HepG2 (cell line): Measurements from ENCODE around the gene TMBIM1. TPM values are rescaled to one million over a fixed set of nuclear protein-coding genes. Genes with fewer than 3 reads are reported as not detected.

Experiments
- HMGA1 ChIP-seq: sonication (generic); formaldehyde crosslinking; conservative IDR thresholded peaks from 2 replicates; pipeline ENCODE4 v1.4.0; 2020; ENCODE audit warnings: missing genetic modification reagents
- KDM2A ChIP-seq: sonication (generic); formaldehyde crosslinking; IDR thresholded peaks from 2 replicates; pipeline ENCODE4 v1.4.0; 2020; ENCODE audit warnings: low read depth, missing genetic modification reagents, borderline replicate concordance
- NFKBIZ ChIP-seq: IDR thresholded peaks from 2 replicates; pipeline ENCODE4 v1.6.1; 2018; ENCODE audit warnings: missing genetic modification reagents, missing compliant biosample characterization
- PHB2 ChIP-seq: fragments of 450-650 bp; IDR thresholded peaks from 2 replicates; pipeline ENCODE4 v1.6.1; 2018; ENCODE audit not compliant: partially characterized antibody
- SALL1 ChIP-seq: sonication (generic); formaldehyde crosslinking; IDR thresholded peaks from 2 replicates; pipeline ENCODE4 v1.8.0; 2022; ENCODE audit warnings: mild to moderate bottlenecking, missing genetic modification reagents
- ZNF24 ChIP-seq: fragments of 450-650 bp; IDR thresholded peaks from 2 replicates; pipeline ENCODE4 v1.6.1; 2017; ENCODE audit warnings: antibody characterized with exemption, mild to moderate bottlenecking
- ZNF501 ChIP-seq: sonication (generic); formaldehyde crosslinking; IDR thresholded peaks from 2 replicates; pipeline ENCODE4 v1.5.1; 2020; ENCODE audit warnings: mild to moderate bottlenecking, moderate library complexity, missing genetic modification reagents
- ZNF569 ChIP-seq: sonication (generic); formaldehyde crosslinking; IDR thresholded peaks from 2 replicates; pipeline ENCODE4 v1.5.0; 2020; ENCODE audit warnings: mild to moderate bottlenecking, missing genetic modification reagents, moderate library complexity, borderline replicate concordance
- ZNF761 ChIP-seq: sonication (generic); formaldehyde crosslinking; conservative IDR thresholded peaks from 2 replicates; pipeline ENCODE4 v1.4.0; 2020; ENCODE audit warnings: mild to moderate bottlenecking, missing genetic modification reagents
- polyA plus RNA-seq, 8 experiments: library from polyadenylated mRNA; depleted of rRNA in 3 of 8; stranded (reverse) in 7 of 8; unstranded in 1 of 8; fragments of >200 nt; fragmentation: Illumina TruSeq in 4 of 8; extraction: Trizol in 4 of 8; gene quantifications; 2 replicates each; pipeline versions ENCODE4 v1.2.1 to v1.2.3, GENCODE V29; 2011 to 2016; ENCODE audit warnings: low read depth in 4 of 8, missing spikeins in 1 of 8, mixed read lengths in 1 of 8; ENCODE audit not compliant: insufficient read depth in 1 of 8
- total RNA-seq, 5 experiments: library from RNA; depleted of rRNA; stranded (reverse); fragments of >200 nt; fragmentation: Illumina TruSeq; extraction: Trizol; gene quantifications; 2 replicates each; pipeline ENCODE4 v1.2.3, GENCODE V29; 2016; ENCODE audit warnings: low read depth in 1 of 5
- TF ChIP-seq, protein P1 (sequence below): sonication (generic); formaldehyde crosslinking; IDR thresholded peaks from one replicate; pipeline ENCODE4 v1.5.1; 2020; ENCODE audit warnings: mild to moderate bottlenecking, missing genetic modification reagents; ENCODE audit errors: not compliant biosample characterization
- TF ChIP-seq, protein P2 (sequence below): sonication (generic); formaldehyde crosslinking; conservative IDR thresholded peaks from 2 replicates; pipeline ENCODE4 v1.4.0; 2020; ENCODE audit warnings: missing genetic modification reagents
- TF ChIP-seq, protein P3 (sequence below): sonication (generic); formaldehyde crosslinking; IDR thresholded peaks from 2 replicates; pipeline ENCODE4 v1.5.1; 2020; ENCODE audit warnings: missing genetic modification reagents, mild to moderate bottlenecking, borderline replicate concordance
- TF ChIP-seq, protein P4 (sequence below): sonication (generic); formaldehyde crosslinking; IDR thresholded peaks from 2 replicates; pipeline ENCODE4 v1.4.0; 2020; ENCODE audit warnings: mild to moderate bottlenecking, missing genetic modification reagents

TMBIM1 gene
- total and polyA plus RNA-seq, 2 of the 13 experiments (the other 11 are each of a cell fraction or from before 2014, with no cell fraction given) = 127 to 139 TPM

DNA sequence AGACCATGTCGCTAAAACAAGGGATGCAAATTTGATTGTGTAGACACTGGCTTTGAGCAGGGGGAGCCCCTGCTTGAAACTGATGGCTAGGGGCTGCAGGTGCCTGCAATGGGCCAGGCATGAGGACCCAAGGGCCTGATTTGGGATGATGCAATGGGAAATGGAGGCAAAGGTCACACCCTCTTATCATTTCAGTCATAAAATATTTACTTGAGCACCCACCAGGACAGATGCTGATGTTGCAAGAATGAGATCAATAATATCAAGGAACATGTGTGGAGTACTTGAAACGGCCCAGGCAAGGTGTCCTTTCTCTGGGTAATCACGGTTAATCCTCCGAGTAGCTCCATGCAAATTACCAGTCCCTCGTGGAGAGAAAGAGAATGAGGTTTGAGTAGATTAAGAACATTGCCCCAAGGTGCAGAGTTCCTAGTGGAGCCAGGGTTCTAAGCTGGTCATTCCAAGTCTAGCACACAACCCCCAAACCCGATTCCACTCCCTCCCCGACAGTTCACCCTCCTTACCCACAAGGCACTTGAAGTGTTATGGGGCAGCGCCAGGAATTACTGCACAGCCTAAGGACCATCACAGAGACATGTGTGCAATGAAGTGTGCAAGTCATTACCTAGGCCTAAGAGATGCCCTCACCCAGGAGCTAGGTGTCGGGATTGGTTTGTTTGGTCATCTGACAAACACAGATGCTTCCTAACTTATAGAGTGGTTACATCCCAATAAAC is 14.0 kb upstream of the TMBIM1 start (continued):
- TF ChIP-seq, protein P1, sequence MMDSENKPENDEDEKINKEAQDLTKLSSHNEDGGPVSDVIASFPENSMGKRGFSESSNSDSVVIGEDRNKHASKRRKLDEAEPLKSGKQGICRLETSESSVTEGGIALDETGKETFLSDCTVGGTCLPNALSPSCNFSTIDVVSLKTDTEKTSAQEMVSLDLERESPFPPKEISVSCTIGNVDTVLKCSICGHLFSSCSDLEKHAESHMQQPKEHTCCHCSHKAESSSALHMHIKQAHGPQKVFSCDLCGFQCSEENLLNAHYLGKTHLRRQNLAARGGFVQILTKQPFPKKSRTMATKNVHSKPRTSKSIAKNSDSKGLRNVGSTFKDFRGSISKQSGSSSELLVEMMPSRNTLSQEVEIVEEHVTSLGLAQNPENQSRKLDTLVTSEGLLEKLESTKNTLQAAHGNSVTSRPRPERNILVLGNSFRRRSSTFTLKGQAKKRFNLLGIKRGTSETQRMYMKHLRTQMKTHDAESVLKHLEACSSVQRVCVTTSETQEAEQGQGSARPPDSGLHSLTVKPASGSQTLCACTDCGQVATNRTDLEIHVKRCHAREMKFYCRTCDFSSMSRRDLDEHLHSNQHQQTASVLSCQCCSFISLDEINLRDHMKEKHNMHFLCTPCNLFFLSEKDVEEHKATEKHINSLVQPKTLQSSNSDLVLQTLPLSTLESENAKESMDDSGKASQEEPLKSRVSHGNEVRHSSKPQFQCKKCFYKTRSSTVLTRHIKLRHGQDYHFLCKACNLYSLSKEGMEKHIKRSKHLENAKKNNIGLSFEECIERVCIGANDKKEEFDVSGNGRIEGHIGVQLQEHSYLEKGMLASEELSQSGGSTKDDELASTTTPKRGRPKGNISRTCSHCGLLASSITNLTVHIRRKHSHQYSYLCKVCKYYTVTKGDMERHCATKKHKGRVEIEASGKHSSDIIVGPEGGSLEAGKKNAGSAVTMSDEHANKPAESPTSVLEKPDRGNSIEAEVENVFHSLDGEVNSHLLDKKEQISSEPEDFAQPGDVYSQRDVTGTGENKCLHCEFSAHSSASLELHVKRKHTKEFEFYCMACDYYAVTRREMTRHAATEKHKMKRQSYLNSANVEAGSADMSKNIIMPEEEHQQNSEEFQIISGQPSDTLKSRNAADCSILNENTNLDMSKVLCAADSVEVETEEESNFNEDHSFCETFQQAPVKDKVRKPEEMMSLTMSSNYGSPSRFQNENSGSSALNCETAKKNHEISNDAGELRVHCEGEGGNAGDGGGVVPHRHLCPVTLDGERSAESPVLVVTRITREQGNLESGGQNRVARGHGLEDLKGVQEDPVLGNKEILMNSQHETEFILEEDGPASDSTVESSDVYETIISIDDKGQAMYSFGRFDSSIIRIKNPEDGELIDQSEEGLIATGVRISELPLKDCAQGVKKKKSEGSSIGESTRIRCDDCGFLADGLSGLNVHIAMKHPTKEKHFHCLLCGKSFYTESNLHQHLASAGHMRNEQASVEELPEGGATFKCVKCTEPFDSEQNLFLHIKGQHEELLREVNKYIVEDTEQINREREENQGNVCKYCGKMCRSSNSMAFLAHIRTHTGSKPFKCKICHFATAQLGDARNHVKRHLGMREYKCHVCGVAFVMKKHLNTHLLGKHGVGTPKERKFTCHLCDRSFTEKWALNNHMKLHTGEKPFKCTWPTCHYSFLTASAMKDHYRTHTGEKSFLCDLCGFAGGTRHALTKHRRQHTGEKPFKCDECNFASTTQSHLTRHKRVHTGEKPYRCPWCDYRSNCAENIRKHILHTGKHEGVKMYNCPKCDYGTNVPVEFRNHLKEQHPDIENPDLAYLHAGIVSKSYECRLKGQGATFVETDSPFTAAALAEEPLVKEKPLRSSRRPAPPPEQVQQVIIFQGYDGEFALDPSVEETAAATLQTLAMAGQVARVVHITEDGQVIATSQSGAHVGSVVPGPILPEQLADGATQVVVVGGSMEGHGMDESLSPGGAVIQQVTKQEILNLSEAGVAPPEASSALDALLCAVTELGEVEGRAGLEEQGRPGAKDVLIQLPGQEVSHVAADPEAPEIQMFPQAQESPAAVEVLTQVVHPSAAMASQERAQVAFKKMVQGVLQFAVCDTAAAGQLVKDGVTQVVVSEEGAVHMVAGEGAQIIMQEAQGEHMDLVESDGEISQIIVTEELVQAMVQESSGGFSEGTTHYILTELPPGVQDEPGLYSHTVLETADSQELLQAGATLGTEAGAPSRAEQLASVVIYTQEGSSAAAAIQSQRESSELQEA (CRISPR knock-in tag) = no peak
- no peak for TF ChIP-seq KDM2A (CRISPR knock-in tag)
- no peak for TF ChIP-seq ZNF501 (CRISPR knock-in tag)
- TF ChIP-seq ZNF24 = no peak
- no peak for TF ChIP-seq ZNF569 (CRISPR knock-in tag)
- TF ChIP-seq SALL1 = peak; percentile 66
- TF ChIP-seq ZNF761 = no peak
- no peak for TF ChIP-seq HMGA1
- TF ChIP-seq, protein P2, sequence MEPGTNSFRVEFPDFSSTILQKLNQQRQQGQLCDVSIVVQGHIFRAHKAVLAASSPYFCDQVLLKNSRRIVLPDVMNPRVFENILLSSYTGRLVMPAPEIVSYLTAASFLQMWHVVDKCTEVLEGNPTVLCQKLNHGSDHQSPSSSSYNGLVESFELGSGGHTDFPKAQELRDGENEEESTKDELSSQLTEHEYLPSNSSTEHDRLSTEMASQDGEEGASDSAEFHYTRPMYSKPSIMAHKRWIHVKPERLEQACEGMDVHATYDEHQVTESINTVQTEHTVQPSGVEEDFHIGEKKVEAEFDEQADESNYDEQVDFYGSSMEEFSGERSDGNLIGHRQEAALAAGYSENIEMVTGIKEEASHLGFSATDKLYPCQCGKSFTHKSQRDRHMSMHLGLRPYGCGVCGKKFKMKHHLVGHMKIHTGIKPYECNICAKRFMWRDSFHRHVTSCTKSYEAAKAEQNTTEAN (CRISPR knock-in tag) = no peak
- TF ChIP-seq NFKBIZ (CRISPR knock-in tag) = no peak
- TF ChIP-seq, protein P3, sequence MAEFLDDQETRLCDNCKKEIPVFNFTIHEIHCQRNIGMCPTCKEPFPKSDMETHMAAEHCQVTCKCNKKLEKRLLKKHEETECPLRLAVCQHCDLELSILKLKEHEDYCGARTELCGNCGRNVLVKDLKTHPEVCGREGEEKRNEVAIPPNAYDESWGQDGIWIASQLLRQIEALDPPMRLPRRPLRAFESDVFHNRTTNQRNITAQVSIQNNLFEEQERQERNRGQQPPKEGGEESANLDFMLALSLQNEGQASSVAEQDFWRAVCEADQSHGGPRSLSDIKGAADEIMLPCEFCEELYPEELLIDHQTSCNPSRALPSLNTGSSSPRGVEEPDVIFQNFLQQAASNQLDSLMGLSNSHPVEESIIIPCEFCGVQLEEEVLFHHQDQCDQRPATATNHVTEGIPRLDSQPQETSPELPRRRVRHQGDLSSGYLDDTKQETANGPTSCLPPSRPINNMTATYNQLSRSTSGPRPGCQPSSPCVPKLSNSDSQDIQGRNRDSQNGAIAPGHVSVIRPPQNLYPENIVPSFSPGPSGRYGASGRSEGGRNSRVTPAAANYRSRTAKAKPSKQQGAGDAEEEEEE (CRISPR knock-in tag) = no peak
- TF ChIP-seq PHB2 = no peak
- TF ChIP-seq, protein P4, sequence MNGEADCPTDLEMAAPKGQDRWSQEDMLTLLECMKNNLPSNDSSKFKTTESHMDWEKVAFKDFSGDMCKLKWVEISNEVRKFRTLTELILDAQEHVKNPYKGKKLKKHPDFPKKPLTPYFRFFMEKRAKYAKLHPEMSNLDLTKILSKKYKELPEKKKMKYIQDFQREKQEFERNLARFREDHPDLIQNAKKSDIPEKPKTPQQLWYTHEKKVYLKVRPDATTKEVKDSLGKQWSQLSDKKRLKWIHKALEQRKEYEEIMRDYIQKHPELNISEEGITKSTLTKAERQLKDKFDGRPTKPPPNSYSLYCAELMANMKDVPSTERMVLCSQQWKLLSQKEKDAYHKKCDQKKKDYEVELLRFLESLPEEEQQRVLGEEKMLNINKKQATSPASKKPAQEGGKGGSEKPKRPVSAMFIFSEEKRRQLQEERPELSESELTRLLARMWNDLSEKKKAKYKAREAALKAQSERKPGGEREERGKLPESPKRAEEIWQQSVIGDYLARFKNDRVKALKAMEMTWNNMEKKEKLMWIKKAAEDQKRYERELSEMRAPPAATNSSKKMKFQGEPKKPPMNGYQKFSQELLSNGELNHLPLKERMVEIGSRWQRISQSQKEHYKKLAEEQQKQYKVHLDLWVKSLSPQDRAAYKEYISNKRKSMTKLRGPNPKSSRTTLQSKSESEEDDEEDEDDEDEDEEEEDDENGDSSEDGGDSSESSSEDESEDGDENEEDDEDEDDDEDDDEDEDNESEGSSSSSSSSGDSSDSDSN = no peak; the same call in 1 of the 2 replicates
